NAMALWA (cell line): Measurements from ENCODE around the gene ATXN7.

ENCODE experiments used
- DNase-seq: peaks from one replicate; pipeline ENCODE4 v3.0.0-alpha.2; 2015; ENCODE audit warnings: low spot score

ATXN7 gene, protein sequence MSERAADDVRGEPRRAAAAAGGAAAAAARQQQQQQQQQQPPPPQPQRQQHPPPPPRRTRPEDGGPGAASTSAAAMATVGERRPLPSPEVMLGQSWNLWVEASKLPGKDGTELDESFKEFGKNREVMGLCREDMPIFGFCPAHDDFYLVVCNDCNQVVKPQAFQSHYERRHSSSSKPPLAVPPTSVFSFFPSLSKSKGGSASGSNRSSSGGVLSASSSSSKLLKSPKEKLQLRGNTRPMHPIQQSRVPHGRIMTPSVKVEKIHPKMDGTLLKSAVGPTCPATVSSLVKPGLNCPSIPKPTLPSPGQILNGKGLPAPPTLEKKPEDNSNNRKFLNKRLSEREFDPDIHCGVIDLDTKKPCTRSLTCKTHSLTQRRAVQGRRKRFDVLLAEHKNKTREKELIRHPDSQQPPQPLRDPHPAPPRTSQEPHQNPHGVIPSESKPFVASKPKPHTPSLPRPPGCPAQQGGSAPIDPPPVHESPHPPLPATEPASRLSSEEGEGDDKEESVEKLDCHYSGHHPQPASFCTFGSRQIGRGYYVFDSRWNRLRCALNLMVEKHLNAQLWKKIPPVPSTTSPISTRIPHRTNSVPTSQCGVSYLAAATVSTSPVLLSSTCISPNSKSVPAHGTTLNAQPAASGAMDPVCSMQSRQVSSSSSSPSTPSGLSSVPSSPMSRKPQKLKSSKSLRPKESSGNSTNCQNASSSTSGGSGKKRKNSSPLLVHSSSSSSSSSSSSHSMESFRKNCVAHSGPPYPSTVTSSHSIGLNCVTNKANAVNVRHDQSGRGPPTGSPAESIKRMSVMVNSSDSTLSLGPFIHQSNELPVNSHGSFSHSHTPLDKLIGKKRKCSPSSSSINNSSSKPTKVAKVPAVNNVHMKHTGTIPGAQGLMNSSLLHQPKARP

DNA sequence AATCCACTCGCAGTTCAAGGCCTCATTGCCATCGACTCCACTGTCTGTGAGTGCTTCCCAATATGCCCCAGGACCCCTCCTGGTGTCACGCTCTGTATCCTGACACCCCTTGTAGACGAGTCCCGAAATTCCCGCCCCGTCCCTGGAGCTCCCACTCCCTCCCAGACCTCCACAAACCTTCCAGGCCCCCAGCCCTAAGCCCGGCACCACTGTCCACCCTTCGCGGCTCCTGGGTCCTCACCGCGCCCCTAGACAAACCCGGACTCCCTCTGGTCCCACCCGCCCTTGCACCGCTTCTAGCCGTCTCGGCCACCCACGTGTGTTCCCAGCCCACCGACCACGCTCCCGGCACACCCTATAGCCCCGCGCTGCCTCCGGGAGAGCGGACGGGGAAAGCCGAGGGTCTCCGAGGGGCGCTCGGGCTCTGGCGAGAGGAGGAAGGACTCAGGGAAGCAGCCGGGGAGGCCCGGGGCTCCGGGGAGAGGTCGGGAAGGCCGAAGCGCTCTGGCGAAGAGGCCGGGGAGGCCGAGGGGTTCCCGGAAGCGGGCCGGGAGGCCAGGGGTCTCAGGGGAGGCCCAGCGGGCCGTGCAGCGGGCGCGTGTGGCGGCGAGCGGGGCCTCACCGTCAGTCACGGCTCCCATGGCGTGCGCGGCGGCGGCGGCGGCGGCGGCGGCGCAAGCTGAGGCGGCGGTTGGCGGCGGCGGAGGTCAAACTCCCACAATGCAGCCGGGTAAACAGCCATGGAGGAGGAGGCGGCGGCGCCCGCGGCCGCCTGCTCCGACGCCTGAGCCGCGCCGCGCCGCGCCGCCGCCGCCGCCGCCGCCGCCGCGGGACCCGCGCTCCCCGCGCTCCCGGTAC, at the start of gene ATXN7, which contains the start of gene THOC7:
ATXN7 (plus strand) TSS at position 718 of the 858 bp plus-strand sequence. CDS start 48,732 bp downstream, outside the sequence.
THOC7 (minus strand) TSS at position 656 of the 858 bp plus-strand sequence; CDS start at position 641, 15 bp downstream.
- DNase-seq = peak; percentile 45

DNA sequence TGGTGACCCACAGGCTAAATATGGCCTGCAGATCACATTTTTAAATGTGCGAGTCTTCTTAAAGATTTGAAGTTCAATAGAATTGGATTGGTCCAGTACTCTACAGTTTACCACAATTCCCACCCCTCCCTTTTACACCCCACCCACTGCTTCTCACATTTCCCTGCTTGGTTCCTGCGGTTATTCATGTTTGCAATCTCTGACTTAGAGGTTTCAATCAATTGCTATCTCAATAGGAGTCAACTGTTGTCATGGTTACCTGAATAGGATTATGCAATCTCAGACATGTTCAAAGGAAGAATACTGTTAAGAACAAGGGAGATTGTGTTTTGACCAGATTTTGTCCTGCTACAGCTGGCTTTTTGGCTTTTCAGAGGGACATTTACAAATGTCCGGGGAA, 49.4 kb upstream of the ATXN7 start:
- no peak for DNase-seq

DNA sequence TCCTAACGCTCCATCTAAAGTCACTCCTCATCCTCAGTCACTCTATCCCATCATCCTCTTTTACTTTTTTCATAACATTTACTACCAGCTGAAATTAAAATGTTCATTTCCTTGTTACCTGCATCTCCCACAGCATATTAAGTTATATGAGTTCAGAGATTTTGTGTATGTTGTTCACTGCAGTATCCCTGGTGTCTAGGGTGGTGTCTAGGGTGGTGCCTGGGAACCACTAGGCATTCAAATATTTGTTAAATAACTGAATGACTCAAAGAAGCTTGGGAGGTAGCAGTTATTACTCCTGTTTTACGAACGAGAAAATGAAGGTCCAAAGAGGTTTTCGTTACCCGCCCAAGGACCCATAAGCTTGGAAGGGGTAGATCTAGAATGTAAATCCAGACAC, 46.4 kb upstream of the ATXN7 start:
- DNase-seq = no peak

DNA sequence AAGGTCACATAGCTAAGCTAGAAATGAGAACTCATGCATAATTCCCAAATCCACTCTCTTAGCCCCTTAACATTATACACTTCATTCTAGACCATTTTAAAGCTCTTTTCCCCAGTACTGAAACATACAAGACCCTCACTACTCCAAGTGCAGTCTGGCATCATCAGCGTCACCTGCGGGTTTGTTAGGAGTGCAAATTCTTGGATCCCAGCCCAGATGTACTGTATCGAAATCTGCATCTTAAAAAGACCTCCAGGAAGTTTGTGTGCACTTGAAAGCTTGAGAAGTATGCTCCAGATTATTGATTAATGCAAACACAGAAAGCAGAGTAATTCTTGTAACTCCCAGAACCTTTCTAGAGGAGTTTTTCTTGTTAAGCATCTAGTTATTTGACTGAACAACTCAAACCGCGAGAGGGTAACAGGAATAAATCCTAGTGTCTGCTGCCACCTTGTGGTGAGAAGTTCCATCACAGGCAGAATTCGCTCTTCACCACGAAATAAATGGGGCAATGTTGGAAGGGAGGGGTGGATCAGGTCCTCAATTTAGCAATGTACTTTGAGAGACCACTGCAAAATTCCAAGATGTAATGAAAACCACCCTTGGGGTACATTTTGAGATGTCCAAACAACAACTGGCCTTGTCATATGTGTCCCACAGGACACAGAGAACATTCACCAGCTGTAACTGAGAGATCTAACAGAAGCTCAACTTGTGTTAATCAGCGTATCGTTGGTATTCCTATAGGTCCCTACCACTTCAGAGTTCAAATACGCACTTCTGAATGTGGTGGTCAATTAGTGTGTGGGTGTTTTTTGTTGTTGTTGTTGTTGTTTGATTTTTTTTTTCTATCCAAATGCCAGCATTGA, 45.2 kb upstream of the ATXN7 start:
- peak; percentile 53 for DNase-seq

DNA sequence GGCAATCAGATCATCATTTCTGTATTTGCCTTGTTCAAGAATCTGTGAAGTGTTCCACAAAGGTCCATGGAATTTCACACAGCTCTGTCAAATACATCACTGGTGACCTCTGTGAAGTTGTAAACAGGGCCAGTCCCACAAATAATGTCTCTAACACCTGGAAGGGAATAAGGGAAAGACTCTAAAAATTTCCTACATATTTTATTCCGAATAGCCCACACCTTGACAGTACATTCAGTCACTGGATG, 44.6 kb upstream of the ATXN7 start, which contains the start of gene C3orf49:
C3orf49 (plus strand) TSS at position 149 of the 248 bp plus-strand sequence. CDS start 173 bp downstream, outside the sequence.
- DNase-seq = no peak

DNA sequence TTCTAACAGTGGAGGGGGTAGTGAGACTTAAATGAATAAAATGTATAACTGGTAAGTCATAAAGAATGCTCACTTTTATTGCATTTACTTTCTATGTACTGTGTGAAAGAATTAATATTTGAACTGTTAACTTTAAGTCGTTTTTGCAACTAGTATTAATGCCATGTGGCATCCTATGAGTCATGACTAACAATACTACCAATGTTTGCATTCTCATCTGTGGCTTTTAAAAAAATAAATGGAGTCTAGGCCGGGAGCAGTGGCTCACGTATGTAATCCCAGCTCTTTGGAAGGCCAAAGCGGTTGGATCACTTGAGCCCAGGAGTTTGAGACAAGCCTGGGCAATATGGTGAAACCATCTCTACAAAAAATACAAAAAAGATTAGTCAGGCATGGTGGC, 39.4 kb upstream of the ATXN7 start:
- DNase-seq = no peak

DNA sequence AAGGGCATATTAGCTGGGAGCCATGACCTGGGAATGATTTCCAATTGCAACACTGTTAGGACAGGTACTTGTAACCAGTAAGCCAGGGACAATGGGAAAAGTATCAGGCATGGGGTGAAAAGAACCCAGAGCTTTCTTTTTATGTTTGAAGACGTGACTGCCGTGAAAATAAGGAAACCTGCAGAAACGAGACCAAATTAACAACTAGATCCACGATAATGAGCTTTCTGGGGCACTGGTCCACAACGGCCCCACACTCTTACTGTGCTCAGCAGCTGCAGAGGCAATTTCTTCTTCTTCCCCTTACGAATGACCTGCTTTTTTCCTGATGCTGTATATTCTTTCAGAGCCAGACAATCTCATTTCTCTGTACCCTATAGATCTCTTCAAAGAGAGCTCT, 33.1 kb upstream of the ATXN7 start:
- no peak for DNase-seq

DNA sequence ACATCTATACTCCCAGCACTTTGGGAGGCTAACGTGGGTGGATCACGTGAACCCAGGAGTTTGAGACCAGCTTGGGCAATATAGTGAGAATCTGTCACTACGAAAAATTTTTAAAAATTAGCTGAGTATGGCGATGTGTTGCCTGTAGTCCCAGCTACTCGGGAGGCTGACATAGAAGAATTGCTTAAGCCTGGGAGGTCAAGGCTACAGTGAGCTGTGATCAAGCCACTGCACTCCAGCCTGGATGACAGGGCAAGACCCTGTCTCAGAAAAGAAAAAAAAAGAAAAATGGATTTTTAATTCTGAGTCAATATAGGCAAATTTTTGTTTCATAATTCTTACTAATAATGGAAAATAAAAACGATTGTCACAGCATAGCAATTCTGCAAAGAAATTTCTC, 31.3 kb upstream of the ATXN7 start:
- DNase-seq = no peak

DNA sequence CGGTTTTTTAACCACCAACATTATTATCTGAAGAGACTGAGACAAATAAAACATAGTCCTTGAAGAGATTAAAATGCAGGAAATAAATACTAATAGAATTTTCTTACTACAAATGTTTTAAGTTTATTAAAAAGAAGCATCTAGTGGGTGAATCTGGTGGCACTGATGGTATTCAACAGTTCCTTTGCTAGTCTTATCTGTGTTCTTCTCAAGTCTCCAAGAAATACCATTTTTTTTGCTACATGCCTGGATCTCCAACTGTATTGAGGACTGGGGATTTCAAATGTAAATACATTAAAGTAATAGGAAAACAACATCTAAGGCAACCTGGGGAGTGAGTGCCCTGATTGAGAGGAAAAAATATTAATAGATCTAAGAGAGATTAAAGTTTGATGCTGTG, 22.0 kb upstream of the ATXN7 start:
- DNase-seq = no peak

DNA sequence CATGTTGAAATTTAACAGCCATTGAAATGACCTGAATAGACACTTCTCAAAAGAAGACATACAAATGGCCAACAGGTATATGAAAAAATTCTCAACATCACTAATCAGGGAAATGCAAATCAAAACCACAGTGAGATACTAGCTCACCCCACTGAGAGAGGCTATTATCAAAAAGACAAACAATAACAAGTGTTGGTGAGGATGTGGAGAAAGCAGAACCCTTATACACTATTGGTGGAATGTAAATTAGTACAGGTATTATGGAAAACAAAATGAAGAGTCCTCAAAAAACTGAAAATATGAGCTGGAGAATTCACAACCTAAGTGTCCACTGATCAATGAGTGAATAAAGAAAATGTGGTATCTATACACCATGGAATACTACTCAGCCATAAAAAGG, 21.5 kb upstream of the ATXN7 start:
- no peak for DNase-seq

DNA sequence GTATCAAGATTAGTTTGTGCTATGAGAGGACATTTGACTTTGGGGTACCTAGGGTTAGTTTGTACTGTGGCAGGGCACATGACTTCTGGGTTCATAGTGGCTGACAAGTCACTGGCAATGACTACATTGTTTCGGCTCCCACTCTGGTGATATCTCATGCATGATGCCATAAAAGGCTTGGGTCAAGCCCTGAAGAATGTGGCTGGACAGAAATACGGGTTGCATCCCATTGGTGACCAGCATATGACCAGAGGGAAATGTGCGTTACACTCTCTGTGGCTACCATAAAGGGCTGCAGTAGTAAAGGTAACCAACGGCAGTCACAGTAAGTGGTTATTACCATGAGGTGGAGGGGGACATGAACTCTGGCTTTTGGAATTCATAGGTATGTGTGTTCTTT, 18.5 kb upstream of the ATXN7 start:
- no peak for DNase-seq

DNA sequence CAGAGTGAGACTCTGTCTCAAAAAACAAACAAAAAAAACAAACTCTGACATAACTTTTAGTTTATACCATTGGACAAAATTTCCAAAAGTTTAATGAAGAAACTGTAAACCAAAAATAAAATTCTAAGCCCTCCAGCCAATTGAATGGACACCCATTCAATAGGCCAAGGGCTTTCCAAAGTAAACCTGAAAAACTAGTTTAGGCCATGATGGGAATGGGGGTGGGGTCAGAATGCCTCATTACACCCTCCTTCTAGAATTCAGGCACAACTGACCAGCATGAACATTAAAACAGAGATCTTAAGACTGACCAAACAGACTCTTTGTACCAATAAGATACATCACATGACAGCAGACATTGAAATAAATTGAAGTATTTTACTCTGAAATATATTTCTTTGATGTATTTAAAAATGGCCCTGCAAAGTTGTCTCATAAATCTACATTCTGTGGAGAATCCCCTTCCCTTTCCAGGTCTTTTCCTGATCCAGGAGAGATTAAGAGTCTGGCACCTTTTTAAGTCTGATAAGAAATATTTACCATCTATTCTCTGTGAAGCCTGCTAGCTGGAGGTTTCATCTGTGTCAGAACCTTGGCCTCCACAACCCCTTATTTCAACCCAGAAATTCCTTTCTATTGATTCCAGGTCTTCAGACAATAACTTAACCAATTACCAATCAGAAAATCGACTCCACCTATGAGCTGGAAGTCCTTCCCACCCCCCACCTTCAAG, 15.8 kb upstream of the ATXN7 start:
- DNase-seq = no peak

DNA sequence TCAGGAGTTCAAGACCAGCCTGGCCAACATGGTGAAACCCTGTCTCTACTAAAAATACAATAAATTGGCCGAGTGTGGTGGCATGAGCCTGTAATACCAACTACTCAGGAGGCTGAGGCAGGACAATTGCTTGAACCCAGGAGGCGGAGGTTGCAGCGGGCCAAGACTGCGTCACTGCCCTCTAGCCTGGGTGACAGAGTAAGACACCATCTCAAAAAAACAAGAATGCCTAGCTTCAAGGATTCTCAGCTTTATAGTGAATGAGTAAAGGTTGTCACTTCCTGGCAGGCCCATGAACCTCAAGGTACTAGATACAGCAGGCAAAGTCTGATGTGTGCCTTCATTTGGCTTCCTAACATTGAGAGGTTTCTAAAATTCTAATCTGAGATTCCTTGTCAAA, 14.5 kb upstream of the ATXN7 start:
- no peak for DNase-seq

DNA sequence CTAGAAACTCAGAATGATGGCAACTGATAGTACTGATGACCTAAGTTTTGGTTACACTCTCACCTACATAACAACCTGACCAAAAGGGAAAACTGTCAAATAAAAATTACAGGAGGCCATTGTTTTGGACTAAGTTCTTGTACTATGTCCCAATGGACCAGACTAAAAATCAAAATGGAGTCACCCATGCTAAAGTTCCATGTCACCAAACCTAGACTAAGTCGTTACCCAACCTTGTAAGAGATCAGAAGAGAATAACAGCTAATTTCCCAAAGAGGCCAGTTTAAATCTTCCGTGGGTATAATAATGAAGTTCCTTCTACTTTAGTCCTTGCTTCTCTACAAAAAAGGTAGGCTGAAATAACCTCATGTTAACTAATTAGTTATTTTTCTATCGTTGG, 12.4 kb upstream of the ATXN7 start:
- no peak for DNase-seq

DNA sequence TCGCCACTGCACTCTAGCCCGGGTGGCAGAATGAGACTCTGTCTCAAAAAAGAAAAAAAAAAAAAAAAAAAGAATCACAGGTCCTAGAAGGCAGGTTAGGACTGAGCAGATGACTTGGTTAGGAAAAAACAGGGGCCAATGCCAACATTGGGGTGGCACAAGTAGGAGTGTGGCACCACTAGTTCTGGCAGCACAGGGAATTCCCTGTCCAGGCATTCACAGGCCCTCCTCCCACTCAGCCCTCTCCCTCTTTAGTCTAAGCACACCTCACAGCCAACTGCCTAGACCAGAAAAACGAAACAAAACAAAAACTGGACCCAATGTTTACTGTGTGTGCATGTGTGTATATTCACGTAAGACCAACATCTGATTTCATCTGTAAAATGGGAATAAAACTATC, 10.6 kb upstream of the ATXN7 start:
- DNase-seq = no peak

DNA sequence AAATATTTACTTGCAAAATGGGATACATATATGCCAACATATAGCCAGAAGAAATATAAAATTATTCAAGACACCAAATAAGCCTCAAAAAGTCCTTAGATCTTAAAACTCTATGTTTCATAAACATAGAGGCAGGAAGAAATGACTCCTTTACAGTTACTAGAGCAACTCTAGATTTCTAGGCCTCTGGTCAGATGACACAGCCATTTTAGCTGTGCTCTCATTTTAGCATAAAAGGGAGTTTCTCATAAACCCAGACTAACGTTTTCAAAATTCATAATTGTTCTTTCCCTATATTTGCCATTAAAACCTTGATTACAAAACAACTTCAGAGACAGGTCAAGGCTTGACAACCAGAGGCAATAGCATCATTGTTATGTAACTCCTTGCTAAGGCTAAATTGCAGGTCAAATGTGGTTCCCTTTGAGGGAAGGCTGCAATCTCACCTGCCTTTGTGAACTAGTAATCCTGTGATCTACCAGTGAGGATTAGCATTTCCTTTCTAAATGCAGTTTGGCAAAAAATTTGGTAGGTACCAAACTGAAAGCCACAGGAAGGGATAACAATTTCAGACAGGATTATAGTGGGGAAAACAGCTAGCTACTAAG, 8.2 kb upstream of the ATXN7 start:
- no peak for DNase-seq

DNA sequence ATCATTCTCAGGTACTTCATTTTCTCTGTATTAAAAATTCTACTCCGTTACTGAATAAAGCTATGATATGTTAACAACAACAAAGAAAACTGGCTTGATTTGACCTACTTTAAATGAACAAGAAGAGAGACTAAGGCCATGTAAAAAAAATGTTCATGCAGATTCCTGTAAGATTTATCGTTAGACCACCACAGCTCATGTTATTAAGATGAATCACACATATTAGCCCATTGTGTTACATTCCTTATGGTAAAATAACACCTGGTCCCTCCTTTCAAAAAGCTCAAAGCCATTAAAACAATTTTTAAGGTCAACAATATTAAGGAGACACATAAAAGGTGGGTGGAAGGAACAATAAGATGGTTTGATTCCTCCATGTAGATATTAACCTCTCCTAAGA, 6.4 kb upstream of the ATXN7 start:
- DNase-seq = no peak

DNA sequence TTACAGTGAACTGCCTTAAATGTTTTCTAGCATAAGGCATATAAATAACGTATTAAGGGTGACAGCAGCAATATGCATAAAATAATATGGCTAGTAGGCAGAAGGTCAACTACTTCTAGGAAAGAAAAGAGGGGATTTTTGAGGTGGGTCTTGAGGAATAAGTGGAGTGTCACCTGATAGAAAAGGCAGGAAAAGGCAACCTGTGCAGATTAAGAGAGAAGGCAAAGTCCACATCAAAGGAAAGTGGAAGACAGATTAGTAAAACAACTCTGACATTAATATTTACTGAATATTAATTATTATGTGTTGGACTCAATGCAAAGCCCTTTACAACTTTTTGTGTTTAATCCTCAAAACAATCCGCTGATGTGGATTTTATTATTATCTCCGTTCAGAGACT, 2.9 kb upstream of the ATXN7 start:
- DNase-seq = no peak

DNA sequence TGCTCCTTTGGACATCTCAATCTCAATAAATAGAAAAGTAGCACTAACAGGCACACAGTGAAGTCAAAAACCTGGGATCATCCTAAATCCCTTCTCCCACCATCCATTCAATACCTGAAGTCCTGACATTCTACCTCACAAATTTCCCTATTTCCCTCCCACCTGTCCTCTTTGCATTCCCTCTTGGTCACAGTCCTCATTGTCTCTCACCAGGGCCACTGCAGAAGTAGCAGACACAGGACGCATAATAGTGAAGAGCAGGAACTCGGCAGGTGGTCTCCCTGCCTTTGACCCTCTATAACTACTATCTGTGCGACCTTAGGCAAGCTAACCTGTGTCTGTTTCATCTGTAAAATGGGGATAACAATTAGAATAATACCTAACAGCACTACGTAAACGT, 2.4 kb upstream of the ATXN7 start:
- no peak for DNase-seq

DNA sequence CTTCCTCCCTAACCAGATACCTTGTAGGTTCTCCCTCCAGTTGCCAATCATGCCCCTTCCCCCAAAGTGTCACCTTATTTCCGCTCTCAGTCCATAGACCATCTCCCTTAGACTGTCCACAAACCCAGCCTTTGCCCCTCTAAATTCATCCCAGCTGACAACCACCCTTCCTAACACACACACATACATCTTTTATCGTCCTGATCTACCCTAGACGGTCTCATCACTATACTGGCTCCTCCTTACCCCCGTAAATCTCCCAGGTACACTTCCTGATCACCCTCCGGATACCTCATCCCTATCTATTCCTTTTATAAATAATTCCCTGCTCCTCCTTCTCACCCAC, 890 bp upstream of the ATXN7 start:
- peak; percentile 4 for DNase-seq
